Left lung (tissue), 10 donors: Measurements from ENCODE around the gene GTF2A2. TPM values are rescaled to one million over a fixed set of nuclear protein-coding genes. Genes with fewer than 3 reads are reported as not detected.

Experiments used
- ATAC-seq: fragments of 200-7000 bp; cut with Tn5 transposase; one replicate; pipeline ENCODE4 v1.9.1; 2020; ENCODE audit warnings: moderate library complexity
- DNase-seq, 4 donors: peaks; one replicate each; pipeline ENCODE4 v3.0.0-alpha.2; 2013 to 2020
- H3K27ac ChIP-seq, 2 donors: fragments of 200-600 bp; sonication (generic) in 1 of 2; one replicate each; pipeline versions ENCODE4 v1.5.0 to v1.8.0; 2020 to 2021
- H3K27me3 ChIP-seq, 2 donors: fragments of 200-600 bp; sonication (generic) in 1 of 2; one replicate each; pipeline versions ENCODE4 v1.5.0 to v1.8.0; 2020 to 2021
- H3K36me3 ChIP-seq, 2 donors: fragments of 200-600 bp; sonication (generic) in 1 of 2; one replicate each; pipeline versions ENCODE4 v1.5.0 to v1.8.0; 2020 to 2021
- H3K4me1 ChIP-seq, 2 donors: fragments of 200-600 bp; one replicate each; pipeline ENCODE4 v1.8.0; 2021
- H3K4me3 ChIP-seq, 2 donors: fragments of 200-600 bp; sonication (generic) in 1 of 2; one replicate each; pipeline versions ENCODE4 v1.5.0 to v1.8.0; 2020 to 2021; ENCODE audit warnings: mild to moderate bottlenecking in 1 of 2
- H3K9me3 ChIP-seq, 2 donors: fragments of 200-600 bp; sonication (generic) in 1 of 2; one replicate each; pipeline versions ENCODE4 v1.5.0 to v1.8.0; 2020 to 2021
- CTCF ChIP-seq, 2 donors: fragments of 200-600 bp; sonication (generic) in 1 of 2; IDR thresholded peaks; one replicate each; pipeline versions ENCODE4 v1.5.0 to v1.8.0; 2021; ENCODE audit warnings: antibody characterized with exemption in 2 of 2
- intact Hi-C, 2 donors: fragments of 100-400 bp; cut with DNase I; formaldehyde crosslinking; loops; one replicate each; pipeline versions ENCODE4 v1.11.2 to v1.14.2; 2022
- polyA plus RNA-seq, 6 donors: library from polyadenylated mRNA; unstranded; fragments of 120-200 nt; gene quantifications; one replicate each; pipeline ENCODE4 v1.2.1, GENCODE V29; 2013; ENCODE audit not compliant: insufficient read length in 6 of 6
- total RNA-seq, 2 donors: library from RNA; stranded (reverse); fragmentation: NEBNext Ultra II Directional; extraction: Animal tissue kit (Norgen Biotek cat#: 25700); gene quantifications; one replicate each; pipeline ENCODE4 v1.2.1, GENCODE V29; 2021
- donor health status: DM: no; HTN: yes; CAD: no.
- donor health status: DM: no; HTN: no; CAD: no.

Gene GTF2A2
- total and polyA plus RNA-seq, 8 donors: 92.5 to 112 (median 101) TPM

GRCh38 chr15:59591356-59591755 is 66.0 kb downstream of the GTF2A2 start:
- ATAC-seq (no peak), DNase-seq (no peak)
- H3K27ac ChIP-seq: no peak overlapping the region
- intact Hi-C loops: no loop called here
- H3K36me3 ChIP-seq: no peaks in the 10 kb centered on the region
- no peak for TF ChIP-seq CTCF (IDR thresholded peaks at IDR 0.05)
- H3K9me3 ChIP-seq: no peaks in the 10 kb centered on the region
- H3K4me3 ChIP-seq: no peak overlapping the region
- H3K27me3 ChIP-seq: peaks cover 0 to 23% of the 10 kb centered on the region in 2 donors
- no peaks in the 10 kb centered on the region for H3K4me1 ChIP-seq

- ATAC-seq (no peak), DNase-seq (no peak)
- Histone ChIP-seq H3K4me3 (no peak overlapping the region), H3K27ac (no peak overlapping the region), H3K27me3 (peaks cover 0 to 23% of the 10 kb centered on the region in 2 donors), H3K9me3 (no peaks in the 10 kb centered on the region), H3K36me3 (no peaks in the 10 kb centered on the region), H3K4me1 (no peaks in the 10 kb centered on the region)
- intact Hi-C loops: no loop called here
- no peak for TF ChIP-seq CTCF (IDR thresholded peaks at IDR 0.05)
These were observed 67.3 kb downstream of the GTF2A2 start for GRCh38 chr15:59590027-59590426.

Other genes with a start within 250 kb of the GTF2A2 start
- 1 to 10 TPM; 1.9 to 2.2 TPM for gene FAM81A, start 219.3 kb downstream of the GTF2A2 start, total RNA-seq
- gene FAM81A, start 219.3 kb downstream of the GTF2A2 start, polyA plus RNA-seq: 1 to 10 TPM; 2.5 to 5.0 (median 3.7) TPM
- gene GCNT3, start 45.7 kb downstream of the GTF2A2 start, total RNA-seq: 1 to 10 TPM; 4.7 to 7.3 TPM
- 1 to 10 TPM in 2 of 6 donors, under 1 TPM in 4; 0.41 to 1.4 (median 0.75) TPM for gene GCNT3, start 45.7 kb downstream of the GTF2A2 start, polyA plus RNA-seq
- gene BNIP2, start 31.8 kb upstream of the GTF2A2 start, total RNA-seq: 10 to 100 TPM; 66.0 to 87.3 TPM
- 10 to 100 TPM; 68.3 to 82.3 (median 73.7) TPM for gene BNIP2, start 31.8 kb upstream of the GTF2A2 start, polyA plus RNA-seq